GM19099 (cell line): ENCODE results near the gene C4orf50.

Experiments used
- POLR2A ChIP-seq: IDR thresholded peaks from 3 replicates; pipeline ENCODE4 v1.6.1; 2011; ENCODE audit warnings: low read depth; ENCODE audit not compliant: insufficient read length; ENCODE audit errors: extremely low read depth

C4orf50 gene

DNA sequence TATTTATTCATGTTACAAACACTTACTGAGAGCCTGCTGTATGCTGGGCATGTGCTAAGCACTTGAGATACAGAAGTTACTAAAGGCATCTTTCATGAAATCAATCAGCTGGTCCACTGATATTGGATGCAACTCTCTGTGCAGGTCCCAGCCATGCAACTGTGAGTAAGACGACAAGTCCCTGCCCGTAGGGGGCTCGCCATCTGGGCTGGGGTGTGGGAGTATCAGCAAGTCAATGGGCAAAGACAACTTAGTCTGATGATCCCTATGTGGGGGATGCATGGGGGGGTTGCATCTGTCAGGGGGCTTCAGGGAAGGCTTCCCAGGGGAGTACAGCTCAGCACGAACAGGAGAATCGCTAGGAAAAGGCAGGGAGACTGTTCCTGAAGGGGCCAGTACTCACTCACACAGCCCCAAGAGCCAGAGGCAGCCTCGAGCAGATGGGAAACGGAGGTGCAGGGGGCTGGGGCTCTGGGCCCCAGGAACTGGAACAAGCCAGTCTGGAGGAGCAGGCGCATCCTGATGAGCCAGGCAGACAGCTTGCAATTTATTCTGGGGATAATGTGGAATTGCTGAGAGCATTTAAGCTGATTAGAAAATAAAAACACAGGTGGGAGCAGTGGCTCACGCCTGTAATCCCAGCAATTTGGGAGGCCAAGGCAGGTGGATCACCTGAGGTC, 165.6 kb downstream of the C4orf50 start:
- TF ChIP-seq POLR2A, result no peak

DNA sequence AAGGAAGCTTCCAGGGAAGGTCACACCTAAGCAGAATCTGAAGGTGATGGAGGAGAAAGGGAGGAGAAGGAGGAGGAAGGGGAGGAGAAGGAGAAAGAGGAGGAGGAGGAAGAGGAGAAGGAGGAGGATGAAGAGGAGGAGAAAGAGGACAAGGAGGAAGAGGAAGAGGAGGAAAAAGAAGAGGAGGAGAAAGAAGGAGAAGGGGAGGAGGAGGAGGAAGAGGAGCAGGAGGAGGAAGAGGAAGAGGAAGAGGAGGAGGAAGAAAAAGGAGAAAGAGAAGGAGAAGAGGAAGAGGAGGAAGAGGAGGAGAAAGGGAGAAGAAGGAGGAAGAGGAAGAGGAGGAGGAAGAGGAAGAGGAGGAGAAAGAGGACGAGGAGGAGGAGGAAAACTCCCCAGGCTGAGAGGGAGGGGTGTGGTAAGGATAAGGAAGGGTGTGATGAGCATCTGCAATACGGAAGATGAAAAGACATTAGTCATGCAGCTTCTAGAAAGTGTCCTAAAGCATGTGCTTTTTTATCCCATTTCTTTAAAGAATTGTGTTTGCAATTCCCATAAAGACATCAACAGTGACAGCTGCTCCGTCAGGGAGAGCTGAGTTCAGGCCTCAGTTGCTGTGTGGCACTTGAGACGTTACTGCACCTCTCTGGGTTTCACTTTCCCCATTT, 166.5 kb downstream of the C4orf50 start:
- TF ChIP-seq POLR2A, result no peak
